Caco-2 (cell line): ENCODE results near the gene SBF2. TPM values are rescaled to one million over a fixed set of nuclear protein-coding genes. Genes with fewer than 3 reads are reported as not detected.

ENCODE experiments used
- BruUV-seq: library from RNA; stranded (reverse); fragments of 400-500 nt; replicated peaks from 2 replicates; lab custom pipeline; 2021; lab: Mats Ljungman, UMichigan
- CTCF ChIA-PET: fragments of 300-600 bp; sonication (Branson Sonifier 250); formaldehyde crosslinking; loops from one replicate; lab custom pipeline; 2022; ENCODE audit warnings: antibody characterized with exemption; lab: Charles Lee
- POLR2A ChIA-PET: fragments of 300-600 bp; sonication (Branson Sonifier 250); formaldehyde crosslinking; loops from one replicate; lab custom pipeline; 2022; ENCODE audit warnings: antibody characterized with exemption; lab: Charles Lee
- DNase-seq, 2 experiments: peaks; one replicate each; pipeline versions ENCODE4 v3.0.0 to v3.0.0-alpha.2; 2020 to 2022
- H3K27me3 ChIP-seq: replicated peaks from 2 replicates; pipeline ENCODE4 v1.6.0; 2011; ENCODE audit warnings: low read length; ENCODE audit not compliant: control insufficient read depth, insufficient read depth
- H3K36me3 ChIP-seq: 2 replicates; pipeline ENCODE4 v1.5.1; 2011; ENCODE audit warnings: low read length; ENCODE audit not compliant: control insufficient read depth, insufficient read depth
- H3K4me1 ChIP-seq: fragments of 250-450 bp; sonication (Bioruptor Pico); 2 replicates; pipeline ENCODE4 v1.5.1; 2020; ENCODE audit warnings: mild to moderate bottlenecking
- H3K4me3 ChIP-seq: 2 replicates; pipeline ENCODE4 v1.5.1; 2011; ENCODE audit warnings: low read depth, mild to moderate bottlenecking, control low read depth, low read length
- H3K9me3 ChIP-seq: fragments of 250-450 bp; sonication (Bioruptor Pico); 2 replicates; pipeline ENCODE4 v1.5.1; 2020; ENCODE audit warnings: mild to moderate bottlenecking, moderate library complexity
- H3K27ac Mint-ChIP-seq: one replicate; pipeline ENCODE4 v1.8.0; 2022; ENCODE audit warnings: mixed read lengths; ENCODE audit not compliant: unreplicated experiment
- H3K27me3 Mint-ChIP-seq: one replicate; pipeline ENCODE4 v1.8.0; 2022; ENCODE audit warnings: mixed read lengths; ENCODE audit not compliant: insufficient read depth, unreplicated experiment
- H3K36me3 Mint-ChIP-seq: one replicate; pipeline ENCODE4 v1.8.0; 2022; ENCODE audit warnings: mild to moderate bottlenecking, mixed read lengths; ENCODE audit not compliant: insufficient read depth, unreplicated experiment
- H3K4me1 Mint-ChIP-seq: one replicate; pipeline ENCODE4 v1.8.0; 2022; ENCODE audit warnings: low read depth, mixed read lengths; ENCODE audit not compliant: unreplicated experiment
- H3K4me3 Mint-ChIP-seq: one replicate; pipeline ENCODE4 v1.8.0; 2022; ENCODE audit warnings: mild to moderate bottlenecking, moderate library complexity, mixed read lengths; ENCODE audit not compliant: unreplicated experiment
- H3K9me3 Mint-ChIP-seq: one replicate; pipeline ENCODE4 v1.8.0; 2022; ENCODE audit warnings: mixed read lengths; ENCODE audit not compliant: unreplicated experiment
- intact Hi-C: fragments of 100-400 bp; cut with micrococcal nuclease; formaldehyde crosslinking; loops from one replicate; pipeline ENCODE4 v1.10.0; 2022; ENCODE audit not compliant: unreplicated experiment
- total RNA-seq: library from RNA; stranded (reverse); gene quantifications from 2 replicates; pipeline ENCODE4 v1.2.3, GENCODE V29; 2022
- TF ChIP-seq, protein P1 (sequence below), 2 experiments: fragments of 200-600 bp in 1 of 2; IDR thresholded peaks; 1 replicate in 1 of 2; 2 replicates in 1 of 2; pipeline versions ENCODE4 v1.5.1 to v1.8.0; 2011 to 2022; ENCODE audit warnings: antibody characterized with exemption in 1 of 2, control low read depth in 1 of 2, inconsistent platforms in 1 of 2, low read depth in 1 of 2, low read length in 1 of 2, mild to moderate bottlenecking in 1 of 2, moderate library complexity in 1 of 2; ENCODE audit not compliant: insufficient read depth in 1 of 2, severe bottlenecking in 1 of 2, unreplicated experiment in 1 of 2

SBF2 gene
- total RNA-seq, 1 experiment from 2014 or later: 72.2 TPM

DNA sequence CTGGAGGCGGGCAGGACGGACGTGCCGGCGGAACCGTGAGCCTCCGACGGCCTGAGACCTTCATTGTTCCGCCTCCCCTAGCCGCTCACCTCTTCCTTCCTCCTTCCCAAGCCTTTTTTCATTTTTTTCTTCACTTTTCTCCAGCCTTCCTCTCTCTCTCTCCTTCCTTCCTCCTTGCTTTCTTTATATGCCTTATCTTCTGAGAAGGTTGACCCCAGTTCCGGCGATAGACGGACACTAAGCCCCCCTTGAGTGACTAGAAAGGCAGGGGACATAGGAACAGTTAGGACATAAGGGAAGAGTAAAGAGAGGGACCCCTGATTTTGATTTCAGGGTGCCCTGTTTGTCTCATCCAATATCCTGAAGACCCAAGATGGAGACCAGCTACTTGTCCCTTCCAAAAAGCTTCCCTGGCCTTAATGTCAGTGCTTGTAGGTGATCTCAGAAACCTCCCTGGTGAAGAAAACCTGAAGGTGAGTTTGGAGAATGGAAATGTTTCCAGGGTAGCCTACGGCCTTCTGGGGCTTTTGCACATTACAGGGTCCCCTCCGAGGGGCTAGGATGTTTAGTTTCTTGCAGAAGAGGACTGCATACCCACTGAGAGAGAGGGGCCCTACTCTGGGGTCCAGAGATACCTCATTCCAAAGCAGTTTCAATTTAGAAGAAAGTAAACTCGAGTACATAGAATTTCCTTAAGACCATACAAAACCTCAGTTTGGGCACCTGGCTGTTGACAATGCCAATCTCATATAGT lies 14.4 kb upstream of the SBF2 start:
- Mint-ChIP-seq H3K4me3 (peak overlapping the region; percentile 85), H3K27ac (peak overlapping the region; percentile 81), H3K9me3 (no peaks in the 10 kb centered on the region), H3K27me3 (peaks cover 3% of the 10 kb centered on the region), H3K4me1 (peaks cover 36% of the 10 kb centered on the region), H3K36me3 (peaks cover 80% of the 10 kb centered on the region)
- Histone ChIP-seq H3K4me3 (peak overlapping the region; percentile 64), H3K36me3 (0 out of 2 replicates have a peak, but pooled peaks cover 2% of the 10 kb centered on the region), H3K4me1 (peaks cover 28% of the 10 kb centered on the region), H3K27me3 (no peaks in the 10 kb centered on the region), H3K9me3 (no peaks in the 10 kb centered on the region)
- intact Hi-C loops: loop anchor here (1.0 to 5.0 kb wide), 3 partner anchors 44 to 451 kb away; no protein-coding TSS in a partner anchor
- CTCF ChIA-PET: interaction anchor here (1.0 to 2.0 kb wide), 4 partner anchors 13 to 58 kb away, joined by 3 to 18 read pairs (median 8); no protein-coding TSS in a partner anchor
- no peak for DNase-seq
- BruUV-seq: no TSS peak
- TF ChIP-seq, protein P1, sequence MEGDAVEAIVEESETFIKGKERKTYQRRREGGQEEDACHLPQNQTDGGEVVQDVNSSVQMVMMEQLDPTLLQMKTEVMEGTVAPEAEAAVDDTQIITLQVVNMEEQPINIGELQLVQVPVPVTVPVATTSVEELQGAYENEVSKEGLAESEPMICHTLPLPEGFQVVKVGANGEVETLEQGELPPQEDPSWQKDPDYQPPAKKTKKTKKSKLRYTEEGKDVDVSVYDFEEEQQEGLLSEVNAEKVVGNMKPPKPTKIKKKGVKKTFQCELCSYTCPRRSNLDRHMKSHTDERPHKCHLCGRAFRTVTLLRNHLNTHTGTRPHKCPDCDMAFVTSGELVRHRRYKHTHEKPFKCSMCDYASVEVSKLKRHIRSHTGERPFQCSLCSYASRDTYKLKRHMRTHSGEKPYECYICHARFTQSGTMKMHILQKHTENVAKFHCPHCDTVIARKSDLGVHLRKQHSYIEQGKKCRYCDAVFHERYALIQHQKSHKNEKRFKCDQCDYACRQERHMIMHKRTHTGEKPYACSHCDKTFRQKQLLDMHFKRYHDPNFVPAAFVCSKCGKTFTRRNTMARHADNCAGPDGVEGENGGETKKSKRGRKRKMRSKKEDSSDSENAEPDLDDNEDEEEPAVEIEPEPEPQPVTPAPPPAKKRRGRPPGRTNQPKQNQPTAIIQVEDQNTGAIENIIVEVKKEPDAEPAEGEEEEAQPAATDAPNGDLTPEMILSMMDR (IDR thresholded peaks at IDR 0.05; ENCODE audit: insufficient read depth in 1 of 2, low read depth in 1 of 2, low read length in 1 of 2, severe bottlenecking in 1 of 2, unreplicated experiment in 1 of 2): no peak
- POLR2A ChIA-PET: interaction anchor here (0.5 to 1.6 kb wide), 4 partner anchors 9 to 58 kb away, joined by 3 to 6 read pairs (median 4); no protein-coding TSS in a partner anchor

DNA sequence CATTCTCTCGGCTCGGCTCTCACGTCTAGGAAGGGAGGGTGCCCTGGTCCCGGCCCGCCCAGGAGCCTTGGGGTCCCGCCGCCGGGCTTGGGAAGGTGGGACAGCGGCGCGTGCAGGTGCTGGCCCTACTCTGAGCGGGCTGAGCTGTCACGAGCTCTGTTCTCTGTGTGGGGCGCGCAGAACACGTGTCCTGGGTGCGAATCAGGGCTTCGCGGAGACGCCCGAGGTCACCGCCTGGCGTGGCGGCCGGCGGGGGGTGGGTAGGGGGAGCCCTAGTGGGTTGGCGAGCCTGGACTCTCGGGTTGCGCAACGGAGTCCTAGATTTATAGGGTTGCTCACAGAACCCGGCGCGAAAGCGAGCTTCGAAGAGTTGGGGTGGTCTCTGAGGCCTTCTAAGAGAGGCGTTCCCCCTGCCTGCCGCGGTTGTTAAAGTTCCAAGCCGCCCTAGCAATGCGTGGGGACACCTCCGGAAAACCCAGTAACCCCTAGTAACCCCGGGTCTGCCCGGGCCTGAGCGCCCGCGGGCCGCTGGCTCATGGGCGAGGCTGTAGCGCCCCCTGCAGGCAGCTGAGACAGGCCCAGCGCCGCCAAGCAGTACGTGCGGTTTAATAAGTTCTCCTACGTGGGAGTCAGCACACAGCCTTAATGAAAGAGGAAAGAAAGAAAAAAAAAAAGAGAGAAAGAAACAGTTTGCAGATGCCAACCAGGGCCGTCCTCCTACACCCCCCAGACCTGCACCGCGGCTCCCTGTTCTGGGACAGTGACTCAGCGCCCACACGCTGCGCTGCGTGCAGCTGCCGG lies 13.6 kb upstream of the SBF2 start:
- H3K9me3 Mint-ChIP-seq: no peaks in the 10 kb centered on the region
- peak overlapping the region; percentile 85 for H3K4me3 Mint-ChIP-seq
- Histone ChIP-seq H3K36me3 (0 out of 2 replicates have a peak, but pooled peaks cover 2% of the 10 kb centered on the region), H3K4me3 (peak overlapping the region; percentile 64), H3K9me3 (no peaks in the 10 kb centered on the region), H3K27me3 (no peaks in the 10 kb centered on the region), H3K4me1 (peaks cover 28% of the 10 kb centered on the region)
- peaks cover 3% of the 10 kb centered on the region for H3K27me3 Mint-ChIP-seq
- DNase-seq: peak; percentile 83 to 90
- H3K36me3 Mint-ChIP-seq: peaks cover 81% of the 10 kb centered on the region
- BruUV-seq: no TSS peak
- CTCF ChIA-PET: interaction anchor here (0.6 to 1.6 kb wide), 7 partner anchors 12 to 595 kb away, joined by 3 to 10 read pairs (median 5); no protein-coding TSS in a partner anchor
- peaks cover 36% of the 10 kb centered on the region for H3K4me1 Mint-ChIP-seq
- POLR2A ChIA-PET: interaction anchor here (0.6 to 1.4 kb wide), 5 partner anchors 19 to 973 kb away, joined by 3 to 6 read pairs (median 4); partner anchors contain the start of gene RNF141
- H3K27ac Mint-ChIP-seq: peak overlapping the region; percentile 81
- TF ChIP-seq, protein P1 (IDR thresholded peaks at IDR 0.05; ENCODE audit: insufficient read depth in 1 of 2, low read depth in 1 of 2, low read length in 1 of 2, severe bottlenecking in 1 of 2, unreplicated experiment in 1 of 2): peak; percentile 88 to 97
- intact Hi-C loops: loop anchor here (1.0 to 5.0 kb wide), 4 partner anchors 45 to 450 kb away; no protein-coding TSS in a partner anchor
